CD4-positive, alpha-beta T cell (primary cell): ENCODE results near the gene VPS35. TPM values are rescaled to one million over a fixed set of nuclear protein-coding genes. Genes with fewer than 3 reads are reported as not detected.

Experiments used
- ATAC-seq: fragments of 200-7000 bp; cut with Tn5 transposase; one replicate; pipeline ENCODE4 v1.10.0; 2022; ENCODE audit warnings: mild to moderate bottlenecking; ENCODE audit not compliant: poor library complexity
- CTCF ChIA-PET: fragments of 350-600 bp; sonication (Branson Sonifier 250); formaldehyde crosslinking; loops from one replicate; lab custom pipeline; 2021; ENCODE audit warnings: antibody characterized with exemption, inconsistent platforms; lab: Charles Lee
- POLR2A ChIA-PET: fragments of 350-600 bp; sonication (Branson Sonifier 250); formaldehyde crosslinking; loops from one replicate; lab custom pipeline; 2021; ENCODE audit warnings: antibody characterized with exemption, inconsistent platforms; lab: Charles Lee
- DNase-seq, 14 experiments: peaks; one replicate each; pipeline ENCODE4 v3.0.0-alpha.2; 2013 to 2020; ENCODE audit warnings: mixed read lengths in 2 of 14
- H3K27ac ChIP-seq, 2 donors: one replicate each; pipeline versions ENCODE4 v1.5.1 to v1.7.0; 2013; ENCODE audit warnings: low read length in 2 of 2, low read depth in 1 of 2, mild to moderate bottlenecking in 1 of 2
- H3K27me3 ChIP-seq, 2 experiments: 1 replicate in 1 of 2; 2 replicates in 1 of 2; pipeline versions ENCODE4 v1.6.1 to v1.7.0; 2013; ENCODE audit warnings: low read length in 2 of 2, control low read depth in 1 of 2, mild to moderate bottlenecking in 1 of 2, moderate library complexity in 1 of 2; ENCODE audit not compliant: insufficient read depth in 2 of 2, control insufficient read depth in 1 of 2
- H3K36me3 ChIP-seq: one replicate; pipeline ENCODE4 v1.6.1; 2013; ENCODE audit warnings: low read length, control low read depth; ENCODE audit not compliant: insufficient read depth
- H3K4me1 ChIP-seq: one replicate; pipeline ENCODE4 v1.6.1; 2013; ENCODE audit warnings: low read length, control low read depth; ENCODE audit not compliant: insufficient read depth
- H3K4me3 ChIP-seq: one replicate; pipeline ENCODE4 v1.5.1; 2013; ENCODE audit warnings: mild to moderate bottlenecking, low read length, moderate library complexity
- H3K9me3 ChIP-seq, 2 experiments: 1 replicate in 1 of 2; 2 replicates in 1 of 2; pipeline versions ENCODE4 v1.6.1 to v1.7.0; 2013; ENCODE audit warnings: low read length in 2 of 2, mild to moderate bottlenecking in 2 of 2, control low read depth in 1 of 2, moderate library complexity in 1 of 2; ENCODE audit not compliant: control insufficient read depth in 1 of 2, insufficient read depth in 1 of 2
- H3K27ac Mint-ChIP-seq: one replicate; pipeline ENCODE4 v1.8.0; 2020; ENCODE audit warnings: mixed read lengths
- H3K27me3 Mint-ChIP-seq: one replicate; pipeline ENCODE4 v1.8.0; 2021; ENCODE audit warnings: mixed read lengths
- H3K36me3 Mint-ChIP-seq: one replicate; pipeline ENCODE4 v1.8.0; 2021; ENCODE audit warnings: low read depth, mixed read lengths
- H3K4me1 Mint-ChIP-seq: one replicate; pipeline ENCODE4 v1.8.0; 2021; ENCODE audit warnings: low read depth, mixed read lengths
- H3K4me3 Mint-ChIP-seq: one replicate; pipeline ENCODE4 v1.8.0; 2020; ENCODE audit warnings: mild to moderate bottlenecking, mixed read lengths
- H3K9me3 Mint-ChIP-seq: one replicate; pipeline ENCODE4 v1.8.0; 2020; ENCODE audit warnings: mixed read lengths
- intact Hi-C, 2 experiments: fragments of 100-400 bp; cut with DNase I in 1 of 2; cut with micrococcal nuclease in 1 of 2; formaldehyde crosslinking; loops; one replicate each; pipeline versions ENCODE4 v1.15.1 to v1.9.0; 2023 to 2025; cut with DNase I, micrococcal nuclease
- total RNA-seq, 174 experiments: library from RNA in 2 of 174; stranded (reverse) in 2 of 174; gene quantifications; one replicate each; pipeline ENCODE4 v1.2.3 and lab custom pipeline; 2021 to 2026
- TF ChIP-seq, protein P1 (sequence below): fragments of 200-600 bp; IDR thresholded peaks from one replicate; pipeline ENCODE4 v1.8.0; 2022; ENCODE audit warnings: antibody characterized with exemption, mild to moderate bottlenecking

VPS35 gene
- total RNA-seq, 2 experiments from 2014 or later, result 34.6 to 44.1 TPM

DNA sequence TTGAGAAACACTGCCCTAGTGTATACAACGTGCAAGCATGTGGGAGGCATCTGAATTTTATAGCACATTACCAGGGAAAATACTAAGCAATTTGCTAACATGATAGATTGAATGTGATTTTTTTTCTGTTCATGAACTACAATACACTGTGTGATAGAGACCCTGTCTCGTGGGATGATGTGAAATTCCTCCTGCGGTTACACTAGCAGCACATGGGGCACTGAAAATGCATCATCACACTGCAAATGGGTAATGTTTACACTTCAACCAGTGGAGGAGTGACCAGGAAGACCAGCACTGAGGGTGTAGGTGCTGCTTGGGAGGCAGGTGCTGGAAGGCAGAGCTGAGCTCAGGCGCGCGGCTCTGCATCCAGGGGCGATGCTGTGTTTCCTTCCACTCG lies 29.2 kb upstream of the VPS35 start:
- Histone ChIP-seq H3K36me3 (no peaks in the 10 kb centered on the region), H3K27me3 (no peaks in the 10 kb centered on the region), H3K4me3 (no peak overlapping the region), H3K4me1 (no peaks in the 10 kb centered on the region), H3K27ac (no peak overlapping the region), H3K9me3 (no peaks in the 10 kb centered on the region)
- Mint-ChIP-seq H3K36me3 (no peaks in the 10 kb centered on the region), H3K27me3 (no peaks in the 10 kb centered on the region), H3K9me3 (no peaks in the 10 kb centered on the region), H3K27ac (no peak overlapping the region), H3K4me1 (no peaks in the 10 kb centered on the region), H3K4me3 (no peak overlapping the region)
- DNase-seq, result no peak
- TF ChIP-seq, protein P1, sequence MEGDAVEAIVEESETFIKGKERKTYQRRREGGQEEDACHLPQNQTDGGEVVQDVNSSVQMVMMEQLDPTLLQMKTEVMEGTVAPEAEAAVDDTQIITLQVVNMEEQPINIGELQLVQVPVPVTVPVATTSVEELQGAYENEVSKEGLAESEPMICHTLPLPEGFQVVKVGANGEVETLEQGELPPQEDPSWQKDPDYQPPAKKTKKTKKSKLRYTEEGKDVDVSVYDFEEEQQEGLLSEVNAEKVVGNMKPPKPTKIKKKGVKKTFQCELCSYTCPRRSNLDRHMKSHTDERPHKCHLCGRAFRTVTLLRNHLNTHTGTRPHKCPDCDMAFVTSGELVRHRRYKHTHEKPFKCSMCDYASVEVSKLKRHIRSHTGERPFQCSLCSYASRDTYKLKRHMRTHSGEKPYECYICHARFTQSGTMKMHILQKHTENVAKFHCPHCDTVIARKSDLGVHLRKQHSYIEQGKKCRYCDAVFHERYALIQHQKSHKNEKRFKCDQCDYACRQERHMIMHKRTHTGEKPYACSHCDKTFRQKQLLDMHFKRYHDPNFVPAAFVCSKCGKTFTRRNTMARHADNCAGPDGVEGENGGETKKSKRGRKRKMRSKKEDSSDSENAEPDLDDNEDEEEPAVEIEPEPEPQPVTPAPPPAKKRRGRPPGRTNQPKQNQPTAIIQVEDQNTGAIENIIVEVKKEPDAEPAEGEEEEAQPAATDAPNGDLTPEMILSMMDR, result no peak
- ATAC-seq, result no peak
- CTCF ChIA-PET, result no interaction called here
- POLR2A ChIA-PET, result no interaction called here
- intact Hi-C loops, result no loop called here

DNA sequence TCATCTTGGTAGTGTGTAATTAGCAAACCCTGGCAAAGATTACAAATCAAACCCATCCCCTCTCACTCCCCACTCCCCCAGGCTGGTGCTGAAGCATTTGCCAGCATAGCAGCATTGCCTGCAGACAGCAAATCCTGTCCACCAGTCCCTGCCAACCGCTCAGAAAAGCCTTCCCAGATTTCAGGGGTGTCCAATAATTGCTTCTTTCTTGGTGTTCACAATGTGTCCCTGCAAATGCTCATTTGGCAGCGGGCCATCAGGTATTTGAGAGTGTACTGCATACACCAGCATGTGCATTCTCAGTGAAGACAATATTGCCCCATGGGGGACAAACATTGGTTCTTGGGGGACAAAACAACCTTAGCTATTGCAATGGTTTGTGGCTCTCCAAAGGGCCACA lies 28.7 kb upstream of the VPS35 start:
- Histone ChIP-seq H3K9me3 (no peaks in the 10 kb centered on the region), H3K4me1 (no peaks in the 10 kb centered on the region), H3K27me3 (no peaks in the 10 kb centered on the region), H3K27ac (no peak overlapping the region), H3K36me3 (no peaks in the 10 kb centered on the region), H3K4me3 (no peak overlapping the region)
- H3K9me3 Mint-ChIP-seq, result no peaks in the 10 kb centered on the region
- no peak for ATAC-seq
- no peak overlapping the region for H3K4me3 Mint-ChIP-seq
- CTCF ChIA-PET, result no interaction called here
- no peaks in the 10 kb centered on the region for H3K36me3 Mint-ChIP-seq
- intact Hi-C loops, result no loop called here
- no peaks in the 10 kb centered on the region for H3K4me1 Mint-ChIP-seq
- DNase-seq, result no peak
- POLR2A ChIA-PET, result no interaction called here
- no peak overlapping the region for H3K27ac Mint-ChIP-seq
- TF ChIP-seq, protein P1, result no peak
- H3K27me3 Mint-ChIP-seq, result no peaks in the 10 kb centered on the region

DNA sequence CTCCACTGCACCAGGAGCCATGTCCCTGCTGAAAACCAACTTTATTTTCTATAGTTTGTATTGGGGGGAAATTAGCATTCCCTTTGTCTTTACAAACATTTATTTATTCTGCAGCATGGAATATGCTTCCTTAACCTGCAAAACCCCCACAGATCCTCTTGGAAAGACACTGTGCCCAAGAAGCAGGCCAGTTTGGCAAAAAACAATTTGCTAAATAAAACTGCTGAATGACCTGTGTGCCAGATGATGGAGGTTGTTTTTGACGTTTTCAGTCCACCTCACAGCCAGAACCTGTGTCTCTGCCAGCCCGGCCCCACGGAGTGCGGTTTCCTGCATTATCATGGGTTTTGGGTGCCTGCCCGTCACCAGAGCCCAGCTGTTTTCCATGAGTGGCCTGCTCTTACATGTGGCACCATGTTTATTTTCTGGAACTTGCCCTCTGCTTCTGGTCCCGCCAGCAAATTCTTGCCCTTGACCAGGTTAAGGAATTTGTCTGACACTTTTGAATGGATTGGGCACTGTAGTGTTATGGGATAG lies 26.9 kb upstream of the VPS35 start:
- Mint-ChIP-seq H3K9me3 (no peaks in the 10 kb centered on the region), H3K27me3 (no peaks in the 10 kb centered on the region), H3K4me3 (no peak overlapping the region), H3K4me1 (no peaks in the 10 kb centered on the region), H3K27ac (no peak overlapping the region), H3K36me3 (no peaks in the 10 kb centered on the region)
- ChIA-PET CTCF (no interaction called here), POLR2A (no interaction called here)
- H3K4me3 ChIP-seq, result no peak overlapping the region
- no peaks in the 10 kb centered on the region for H3K27me3 ChIP-seq
- no peak for DNase-seq
- peaks cover 2% of the 10 kb centered on the region for H3K4me1 ChIP-seq
- intact Hi-C loops, result no loop called here
- H3K9me3 ChIP-seq, result no peaks in the 10 kb centered on the region
- H3K36me3 ChIP-seq, result no peaks in the 10 kb centered on the region
- no peak overlapping the region for H3K27ac ChIP-seq
- TF ChIP-seq, protein P1, result no peak
- no peak for ATAC-seq
